Sigmoid colon (tissue), 7 donors: ENCODE measurements around the gene GRM5. TPM values are rescaled to one million over a fixed set of nuclear protein-coding genes. Genes with fewer than 3 reads are reported as not detected.

Experiments
- DNase-seq: peaks from one replicate; pipeline ENCODE4 v3.0.0-alpha.2; 2019
- H3K27ac ChIP-seq, 4 donors: fragments of 200-600 bp; sonication (generic); one replicate each; pipeline ENCODE4 v1.5.1; 2016 to 2019; ENCODE audit warnings: mild to moderate bottlenecking in 1 of 4
- H3K27me3 ChIP-seq, 3 donors: fragments of 200-600 bp; sonication (generic); one replicate each; pipeline ENCODE4 v1.5.1; 2019; ENCODE audit warnings: mild to moderate bottlenecking in 1 of 3
- H3K36me3 ChIP-seq, 4 donors: fragments of 200-600 bp; sonication (generic); one replicate each; pipeline ENCODE4 v1.5.1; 2016 to 2019
- H3K4me1 ChIP-seq, 4 donors: fragments of 200-600 bp; sonication (generic); one replicate each; pipeline ENCODE4 v1.5.1; 2017 to 2019
- H3K4me3 ChIP-seq, 4 donors: fragments of 200-600 bp; sonication (generic); one replicate each; pipeline ENCODE4 v1.5.1; 2017 to 2019; ENCODE audit warnings: mild to moderate bottlenecking in 2 of 4, moderate library complexity in 1 of 4
- H3K9me3 ChIP-seq, 4 donors: fragments of 200-600 bp in 3 of 4; sonication (generic) in 3 of 4; one replicate each; pipeline versions ENCODE4 v1.5.1 to v1.6.1; 2013 to 2019
- CTCF ChIP-seq, 4 experiments: fragments of 450-650 bp in 3 of 4; fragments of 200-600 bp in 1 of 4; IDR thresholded peaks; one replicate each; pipeline ENCODE4 v1.5.1; 2016 to 2019; ENCODE audit warnings: antibody characterized with exemption in 4 of 4, mild to moderate bottlenecking in 3 of 4, moderate library complexity in 2 of 4
- EP300 ChIP-seq, 4 donors: sonication (generic); formaldehyde crosslinking; IDR thresholded peaks; one replicate each; pipeline ENCODE4 v1.6.1; 2017; ENCODE audit warnings: antibody characterized with exemption in 4 of 4
- POLR2A ChIP-seq, 2 donors: fragments of 450-650 bp; IDR thresholded peaks; one replicate each; pipeline ENCODE4 v1.6.1; 2016; ENCODE audit warnings: antibody characterized with exemption in 2 of 2, mild to moderate bottlenecking in 2 of 2, moderate library complexity in 2 of 2
- POLR2AphosphoS5 ChIP-seq, 4 donors: sonication (generic); formaldehyde crosslinking; IDR thresholded peaks; one replicate each; pipeline ENCODE4 v1.6.1; 2017; ENCODE audit warnings: antibody characterized with exemption in 4 of 4
- WGBS, 2 donors: extraction: QIAGEN DNeasy Blood & Tissue Kit; methylation state at CpG; one replicate each; pipeline ENCODE4 v1.1.7; 2013; 5-methylcytosine and 5-hydroxymethylcytosine counted together
- intact Hi-C: fragments of 100-400 bp; cut with DNase I; formaldehyde crosslinking; loops from one replicate; pipeline ENCODE4 v1.15.1; 2023
- polyA plus RNA-seq, 3 donors: library from polyadenylated mRNA; stranded (reverse); fragments of 200-250 nt; gene quantifications; one replicate each; pipeline ENCODE4 v1.2.3, GENCODE V29; 2013
- total RNA-seq, 4 donors: library from RNA; depleted of rRNA; stranded (reverse); fragments of >200 nt; gene quantifications; one replicate each; pipeline ENCODE4 v1.1.0, GENCODE V29; 2016
- donor health status: healthy with polysubstance abuse.
- donor health status: Bipolar disorder and iron deficiency.
- donor health status: healthy.

The GRM5 gene
- total and polyA plus RNA-seq, 7 donors, result under 0.01 to 0.49 TPM; not detected in 5

GRCh38 chr11:88478136-88478815 is 587.5 kb downstream of the GRM5 start:
- intact Hi-C loops, result loop anchor here (5.0 kb wide), 1 partner anchor 176 kb away; no protein-coding TSS in a partner anchor
- 75 to 84% methylated on average over 4 of the region's 4 CpGs for WGBS, 2 donors
- Histone ChIP-seq H3K27me3 (no peaks in the 10 kb centered on the region), H3K9me3 (no peaks in the 10 kb centered on the region), H3K27ac (peak overlapping the region in 3 of 4 donors; percentile 6 to 61 (median 41)), H3K4me1 (peaks cover 0 to 54% (median 43%) of the 10 kb centered on the region in 4 donors), H3K36me3 (no peaks in the 10 kb centered on the region), H3K4me3 (no peak overlapping the region)
- TF ChIP-seq CTCF (IDR thresholded peaks at IDR 0.05), result no peak
- no peak for TF ChIP-seq EP300 (IDR thresholded peaks at IDR 0.05)
- TF ChIP-seq POLR2AphosphoS5 (IDR thresholded peaks at IDR 0.05), result no peak
- TF ChIP-seq POLR2A (IDR thresholded peaks at IDR 0.05), result no peak
- no peak for DNase-seq

DNA sequence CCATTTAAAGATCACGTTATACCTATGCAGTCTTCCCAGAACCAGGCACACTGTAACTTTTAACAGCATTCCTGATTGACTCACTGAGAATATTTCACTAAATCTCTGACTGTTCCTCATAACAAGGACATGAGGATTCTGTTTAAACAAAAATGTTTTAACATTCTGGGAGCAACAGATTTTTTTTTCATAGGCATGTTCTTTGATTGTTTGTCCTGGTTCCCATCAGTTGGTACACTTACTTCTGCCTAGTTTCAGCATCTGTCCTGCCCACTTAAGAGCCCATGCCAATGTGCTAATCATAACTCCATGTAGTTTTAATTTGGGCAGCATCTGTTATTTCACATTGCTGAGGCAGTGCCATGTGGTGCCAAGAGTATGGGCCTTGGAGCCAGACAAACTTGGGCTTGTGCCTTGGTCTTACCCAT is 589.8 kb downstream of the GRM5 start:
- Histone ChIP-seq H3K4me3 (no peak overlapping the region), H3K36me3 (no peaks in the 10 kb centered on the region), H3K4me1 (peaks cover 0 to 52% (median 43%) of the 10 kb centered on the region in 4 donors), H3K27me3 (no peaks in the 10 kb centered on the region), H3K9me3 (no peaks in the 10 kb centered on the region), H3K27ac (peak overlapping the region in 1 of 4 donors; percentile 61)
- no peak for TF ChIP-seq CTCF (IDR thresholded peaks at IDR 0.05)
- TF ChIP-seq EP300 (IDR thresholded peaks at IDR 0.05), result peak in 2 of 4 donors; percentile 38 to 45
- peak in 3 of 4 donors; percentile 46 to 93 (median 91) for TF ChIP-seq POLR2AphosphoS5 (IDR thresholded peaks at IDR 0.05)
- TF ChIP-seq POLR2A (IDR thresholded peaks at IDR 0.05), result no peak
- WGBS, 2 donors, result 62 to 75% methylated on average over 1 of the region's 1 CpG
- intact Hi-C loops, result loop anchor here (5.0 kb wide), 1 partner anchor 174 kb away; no protein-coding TSS in a partner anchor
- DNase-seq, result peak; percentile 67

DNA sequence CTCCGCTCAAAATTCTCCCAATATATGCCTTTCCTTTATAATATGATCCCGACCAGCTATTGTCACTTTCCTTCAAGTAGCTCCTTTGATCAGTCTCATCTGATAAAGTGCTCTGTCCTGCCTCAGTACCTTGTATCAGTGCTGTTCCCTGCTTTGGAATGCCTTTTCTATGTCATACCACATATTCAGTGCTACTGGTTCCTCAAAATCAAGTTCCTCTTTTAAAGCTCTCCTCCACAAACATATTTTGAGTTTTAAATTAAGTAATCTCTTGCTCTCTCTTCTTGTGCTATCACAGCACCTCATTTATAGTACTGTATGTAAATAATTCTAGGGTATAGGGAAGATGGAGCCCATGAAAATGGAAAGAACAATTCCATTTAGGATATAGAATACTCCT is 591.1 kb downstream of the GRM5 start:
- Histone ChIP-seq H3K9me3 (no peaks in the 10 kb centered on the region), H3K4me3 (no peak overlapping the region), H3K27ac (no peak overlapping the region), H3K4me1 (peaks cover 0 to 39% (median 32%) of the 10 kb centered on the region in 4 donors), H3K27me3 (no peaks in the 10 kb centered on the region), H3K36me3 (no peaks in the 10 kb centered on the region)
- no peak for TF ChIP-seq EP300 (IDR thresholded peaks at IDR 0.05)
- no peak for TF ChIP-seq CTCF (IDR thresholded peaks at IDR 0.05)
- TF ChIP-seq POLR2A (IDR thresholded peaks at IDR 0.05), result no peak
- no peak for TF ChIP-seq POLR2AphosphoS5 (IDR thresholded peaks at IDR 0.05)
- 73 to 82% methylated on average over 2 of the region's 2 CpGs for WGBS, 2 donors
- intact Hi-C loops, result loop anchor here (5.0 kb wide), 1 partner anchor 172 kb away; no protein-coding TSS in a partner anchor
- no peak for DNase-seq

GRCh38 chr11:88469561-88470225 is 596.1 kb downstream of the GRM5 start:
- H3K4me1 ChIP-seq, result no peaks in the 10 kb centered on the region
- no peak overlapping the region for H3K27ac ChIP-seq
- H3K9me3 ChIP-seq, result no peaks in the 10 kb centered on the region
- no peaks in the 10 kb centered on the region for H3K36me3 ChIP-seq
- H3K27me3 ChIP-seq, result no peaks in the 10 kb centered on the region
- no peak overlapping the region for H3K4me3 ChIP-seq
- TF ChIP-seq CTCF (IDR thresholded peaks at IDR 0.05) (no peak), POLR2AphosphoS5 (IDR thresholded peaks at IDR 0.05) (no peak), EP300 (IDR thresholded peaks at IDR 0.05) (no peak), POLR2A (IDR thresholded peaks at IDR 0.05) (no peak)
- intact Hi-C loops, result no loop called here
- DNase-seq, result no peak
- 65 to 68% methylated on average over 6 of the region's 6 CpGs for whole genome bisulfite sequencing, 2 donors
